Measurements from ENCODE around the gene PDK2.

- TF ChIP-seq PATZ1 (CRISPR knock-in tag; IDR thresholded peaks at IDR 0.05; ENCODE audit: borderline replicate concordance) (no peak), PPARA (CRISPR knock-in tag; IDR thresholded peaks at IDR 0.05; ENCODE audit: borderline replicate concordance) (no peak), CREB5 (CRISPR knock-in tag; IDR thresholded peaks at IDR 0.05; ENCODE audit: low read depth) (no peak), ZNF8 (CRISPR knock-in tag; IDR thresholded peaks at IDR 0.05) (no peak), ZNF70 (CRISPR knock-in tag; IDR thresholded peaks at IDR 0.05) (no peak), ARNTL (CRISPR knock-in tag; IDR thresholded peaks at IDR 0.05; ENCODE audit: borderline replicate concordance, low read depth) (no peak), ZFP3 (CRISPR knock-in tag; IDR thresholded peaks at IDR 0.05) (no peak), ISL1 (CRISPR knock-in tag; IDR thresholded peaks at IDR 0.05) (no peak), ZNF565 (CRISPR knock-in tag; conservative IDR thresholded peaks at IDR 0.05; ENCODE audit: low read depth) (no peak)
These were observed 941 bp downstream of the PDK2 start for GRCh38 chr17:50096092-50096491.

Measured in SK-N-SH treated with all-trans-retinoic acid at 6 μM for 48 hours (cell line).